Measurements from ENCODE around the gene SH3BP5.
A peak's percentile ranks its signal among the peaks of the same experiment; 100 is the strongest.

Gene SH3BP5

DNA sequence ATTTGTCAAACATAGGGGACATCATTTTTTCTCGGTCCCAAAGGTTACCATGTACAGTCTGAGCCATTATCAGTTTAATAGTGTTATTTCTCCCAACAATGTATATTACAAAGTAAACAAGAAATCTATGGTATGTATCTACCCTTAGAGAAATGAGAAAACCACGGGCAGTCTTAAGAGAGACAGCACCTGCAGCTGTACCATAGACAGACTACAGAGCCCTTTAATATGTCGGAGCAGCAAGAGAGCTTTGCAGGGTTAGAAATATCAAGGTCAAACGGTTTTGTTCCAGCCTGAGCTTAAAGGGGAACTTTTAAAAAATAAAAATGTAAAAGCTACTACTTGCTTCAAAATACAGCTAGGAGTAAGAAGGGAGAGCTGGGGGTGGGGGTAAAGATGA lies 53.2 kb downstream of the SH3BP5 start:
- DNase-seq (ENCODE audit: low spot score), result no peak
- no peak for FAIRE-seq

DNA sequence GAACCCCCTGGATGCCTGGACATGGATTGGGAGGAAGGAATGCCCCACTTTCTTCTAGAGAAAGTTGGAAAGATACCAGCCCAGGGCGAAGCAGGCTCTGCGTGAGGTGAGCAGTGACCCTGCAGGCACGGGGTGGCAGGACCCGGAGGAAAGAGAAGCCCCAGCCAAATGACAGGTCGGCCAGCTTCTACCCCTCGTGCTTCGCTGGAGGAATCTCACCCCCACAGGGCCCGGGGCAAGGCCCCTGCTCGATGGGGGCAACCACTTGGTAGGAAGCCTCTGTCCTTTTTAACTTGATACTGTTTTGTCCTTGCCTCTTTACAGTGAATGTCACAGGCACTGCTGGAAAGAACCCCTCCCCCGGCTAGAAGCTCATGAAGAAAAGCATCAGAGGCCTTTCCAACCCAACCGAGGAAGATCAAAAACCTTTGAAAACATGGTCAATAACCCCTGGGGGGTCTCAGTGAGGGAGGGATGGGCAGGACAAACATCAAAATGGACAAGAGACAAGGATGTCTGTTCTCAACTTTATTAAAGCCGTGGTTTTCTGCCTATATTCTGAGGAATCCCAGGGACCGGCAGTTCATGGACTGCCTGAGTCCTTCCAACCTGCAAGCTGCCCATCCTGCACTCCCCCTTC lies 54.4 kb downstream of the SH3BP5 start:
- no peak for DNase-seq (ENCODE audit: low spot score)
- no peak for FAIRE-seq

DNA sequence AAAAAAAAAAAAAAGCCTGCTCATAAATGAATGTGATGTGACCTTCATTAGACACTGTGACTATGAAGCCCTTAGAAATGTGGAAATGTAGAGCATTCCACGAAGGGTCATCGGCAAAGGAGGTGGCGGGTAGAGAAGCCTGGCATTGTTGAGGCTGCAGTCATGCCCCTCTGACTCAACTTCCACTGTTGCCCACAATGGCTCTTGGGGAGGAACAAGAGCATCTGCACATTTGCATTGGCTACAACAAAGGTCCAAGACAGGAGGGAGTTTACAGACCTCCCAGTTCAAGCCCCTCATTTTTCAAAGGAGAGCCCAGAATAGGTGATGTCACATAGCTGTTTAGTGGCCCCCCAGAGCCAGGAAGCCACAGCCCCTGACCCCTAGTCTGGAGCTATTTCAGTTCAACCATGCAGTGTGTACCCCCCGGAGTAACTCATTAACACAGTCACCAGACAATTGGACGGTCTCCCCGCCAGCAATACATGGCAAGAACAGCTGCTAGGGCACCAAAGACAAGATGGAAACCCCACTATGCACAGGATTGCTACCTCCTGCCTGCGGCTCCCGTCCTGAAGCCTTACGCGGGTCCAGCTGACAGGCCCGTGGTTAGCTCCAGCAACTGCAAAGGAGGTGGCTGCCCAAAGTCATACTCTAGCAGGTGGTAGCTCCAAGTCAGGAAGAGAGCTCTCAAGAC lies 56.2 kb downstream of the SH3BP5 start:
- FAIRE-seq, result no peak
- no peak for DNase-seq (ENCODE audit: low spot score)

DNA sequence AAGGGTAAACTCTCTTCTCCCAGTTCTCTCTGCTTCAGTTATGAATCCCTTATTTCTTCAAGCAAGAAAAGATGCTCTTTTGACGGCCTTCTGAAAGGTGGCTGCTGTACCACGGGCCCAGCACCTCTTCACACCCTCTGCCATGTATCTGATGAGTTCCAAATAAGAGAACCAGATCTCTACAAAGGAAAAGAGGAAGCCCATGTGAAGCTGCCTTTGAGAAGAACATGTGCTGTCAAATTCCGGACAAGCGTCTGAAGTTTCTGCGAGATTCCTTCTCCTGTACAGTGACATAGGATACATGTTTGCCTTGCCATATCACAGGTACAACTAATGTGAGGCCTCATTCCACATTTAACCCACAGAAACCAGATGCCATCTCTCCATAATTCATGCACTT lies 59.2 kb downstream of the SH3BP5 start:
- DNase-seq (ENCODE audit: low spot score), result no peak
- FAIRE-seq, result no peak

DNA sequence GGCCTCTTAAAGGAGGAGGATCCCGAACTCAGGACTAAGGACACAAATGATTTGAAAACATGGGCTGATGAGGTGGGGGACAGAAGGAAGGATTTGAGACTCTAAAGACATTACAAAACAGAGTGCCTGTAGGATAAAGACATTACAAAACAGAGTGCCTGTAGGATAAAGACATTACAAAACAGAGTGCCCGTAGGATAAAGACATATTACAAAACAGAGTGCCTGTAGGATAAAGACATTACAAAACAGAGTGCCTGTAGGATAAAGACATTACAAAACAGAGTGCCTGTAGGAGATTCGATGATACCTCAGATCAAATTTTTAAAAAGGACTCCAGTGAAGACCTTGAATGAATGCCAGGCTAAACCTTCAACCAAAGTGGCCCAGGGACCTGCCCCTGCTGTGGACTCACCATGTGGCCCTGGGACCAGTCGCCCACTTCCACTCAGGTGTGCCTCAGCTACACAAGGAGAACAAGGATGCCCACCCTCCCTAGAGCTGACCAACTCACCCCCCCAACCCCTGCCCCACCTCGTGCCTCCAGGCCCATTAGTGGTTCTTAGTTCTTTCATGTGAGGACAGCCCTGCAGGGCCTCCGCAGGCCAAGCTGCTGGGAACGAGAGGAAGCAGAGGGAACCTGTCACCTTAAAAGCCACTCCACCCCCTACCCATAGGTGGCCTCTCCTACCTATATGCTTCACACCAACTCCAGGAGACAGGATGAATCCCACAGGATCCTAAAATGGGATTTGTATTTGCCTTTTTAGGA lies 59.8 kb downstream of the SH3BP5 start:
- FAIRE-seq, result no peak
- no peak for DNase-seq (ENCODE audit: low spot score)

DNA sequence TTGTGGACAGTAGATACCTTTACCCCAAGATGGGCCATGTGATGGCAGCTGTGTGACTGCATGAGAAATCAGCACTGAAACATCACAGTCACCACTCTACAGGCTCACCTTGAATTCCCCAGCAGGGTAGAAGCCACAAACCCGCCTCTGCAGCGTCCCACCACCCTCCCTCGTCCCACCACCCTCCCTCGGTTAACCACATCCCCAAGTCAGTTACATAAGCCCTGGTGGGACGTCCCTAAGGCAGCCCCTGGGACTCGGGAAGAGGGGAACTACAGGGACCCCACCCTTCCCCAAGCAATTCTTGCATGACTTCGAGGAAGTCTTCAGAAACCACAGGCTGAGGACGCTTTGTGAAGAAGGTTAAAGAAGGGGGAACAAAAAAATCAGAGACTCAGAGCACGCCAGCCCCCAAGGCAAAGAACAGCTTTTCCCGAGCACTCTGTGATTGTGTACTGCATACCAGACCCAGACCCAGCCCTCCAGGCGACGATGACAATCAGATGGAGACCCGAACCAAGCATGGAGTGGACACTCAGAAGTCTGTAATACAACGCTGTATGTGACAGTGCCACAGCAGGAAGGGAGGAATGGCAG lies 60.5 kb downstream of the SH3BP5 start:
- FAIRE-seq (no peak), DNase-seq (ENCODE audit: low spot score) (no peak)

DNA sequence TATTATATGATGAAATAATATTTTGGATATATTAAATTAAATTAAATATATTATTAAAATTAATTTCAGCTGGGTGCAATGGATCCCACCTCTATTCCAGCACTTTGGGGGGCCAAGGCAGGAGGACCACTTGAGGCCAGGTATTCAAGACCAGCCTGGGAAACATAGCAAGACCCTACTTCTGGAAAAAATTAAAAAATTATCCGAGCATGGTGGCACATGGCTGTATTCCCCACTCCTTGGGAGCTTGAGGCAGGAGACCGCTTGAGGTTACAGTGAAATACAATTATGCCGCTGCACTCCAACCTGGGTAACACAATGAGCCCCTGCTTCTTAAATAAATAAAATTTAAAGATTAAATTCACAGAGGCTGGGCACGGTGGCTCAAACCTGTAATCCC lies 61.4 kb downstream of the SH3BP5 start:
- no peak for DNase-seq (ENCODE audit: low spot score)
- FAIRE-seq, result no peak

DNA sequence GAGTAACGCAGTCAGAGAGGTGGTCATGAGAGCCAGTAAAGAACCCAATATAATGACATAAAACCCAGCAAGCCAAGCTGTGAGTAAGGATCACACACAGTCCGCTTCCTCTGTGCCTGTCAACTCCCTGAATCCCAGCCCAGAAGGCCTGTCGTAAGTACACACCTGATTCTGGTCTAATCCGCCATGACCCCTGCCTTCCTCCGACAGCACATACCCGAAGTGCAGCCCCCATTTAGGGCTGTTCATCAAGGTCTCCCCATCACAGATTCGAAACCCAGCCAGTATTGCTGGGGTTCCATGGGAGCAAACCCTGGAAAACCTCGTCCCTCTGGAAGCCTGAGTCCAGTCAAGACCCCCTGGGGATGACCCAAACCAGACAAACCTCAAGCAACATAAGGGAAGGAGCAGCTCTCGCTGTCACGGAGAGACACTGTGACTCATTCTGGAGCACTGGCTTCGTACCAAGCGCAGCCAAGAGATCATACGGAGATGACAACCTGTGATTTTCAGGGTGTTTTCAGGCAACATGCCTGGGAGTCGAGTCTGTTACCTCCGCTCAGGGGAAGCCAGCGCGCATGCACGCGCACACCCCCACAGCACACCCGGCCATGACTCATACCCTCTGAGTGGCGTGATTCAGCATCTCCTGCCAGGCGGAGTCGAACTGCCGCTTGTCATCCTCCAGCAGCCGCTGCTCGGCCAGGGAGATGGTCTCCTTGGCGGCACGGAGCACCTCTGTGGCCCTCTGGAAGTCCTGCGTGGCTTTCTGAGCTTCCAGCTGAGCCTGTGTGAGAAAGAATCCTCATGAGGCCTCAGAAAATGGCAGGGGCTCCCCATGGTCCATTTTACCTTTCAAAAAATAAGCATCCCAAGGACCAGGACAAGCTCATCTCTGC lies 63.0 kb downstream of the SH3BP5 start:
- DNase-seq (ENCODE audit: low spot score), result peak; percentile 98
- FAIRE-seq, result peak; percentile 72

DNA sequence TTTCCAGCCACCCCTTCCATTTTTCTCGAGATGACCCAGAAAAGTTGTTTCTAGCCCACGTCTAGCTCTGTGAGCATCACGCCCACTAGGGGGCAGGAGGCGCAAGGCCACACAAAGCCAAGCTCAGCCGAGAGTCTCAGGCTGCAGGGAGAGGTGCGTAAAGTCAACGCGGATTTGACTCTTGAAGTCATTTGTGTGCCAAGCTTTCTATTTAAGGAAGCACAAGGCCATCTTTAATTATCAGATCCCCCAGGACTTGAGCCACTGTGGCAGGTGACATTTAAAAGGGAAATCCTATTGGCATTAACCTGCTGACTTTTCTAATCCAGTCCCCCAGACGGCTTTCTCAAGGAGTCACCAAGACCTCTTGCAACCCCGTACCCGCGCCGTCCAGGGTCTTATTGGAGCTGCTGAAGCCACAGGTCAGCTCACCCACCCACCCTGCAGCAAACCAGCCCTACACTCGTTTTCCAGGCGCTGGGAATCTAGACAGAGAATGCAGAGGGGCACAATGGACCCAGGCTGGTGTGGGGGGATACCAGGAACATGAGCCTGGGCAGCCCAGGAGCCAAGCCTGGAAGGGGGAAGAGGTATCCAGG lies 64.3 kb downstream of the SH3BP5 start:
- FAIRE-seq (no peak), DNase-seq (ENCODE audit: low spot score) (peak; percentile 80)

DNA sequence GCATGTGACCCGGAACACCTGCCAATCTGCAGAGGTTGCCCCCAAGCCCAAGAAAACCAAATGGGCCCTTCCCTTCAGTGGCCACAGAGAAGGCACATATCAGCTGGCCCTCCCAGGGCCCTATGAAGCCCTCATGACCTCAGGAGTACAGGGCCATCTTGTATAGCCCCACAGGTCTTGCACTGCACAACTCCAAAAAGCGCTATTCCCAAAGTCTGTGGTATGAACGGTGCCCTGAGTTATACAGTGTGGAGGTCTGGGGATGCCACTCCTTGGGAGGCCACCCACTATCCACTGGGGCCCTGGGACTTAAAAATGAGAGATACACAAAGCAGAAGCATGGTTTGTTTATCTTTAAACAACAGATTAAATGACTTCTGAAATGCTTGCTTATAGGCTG lies 64.9 kb downstream of the SH3BP5 start:
- FAIRE-seq, result no peak
- DNase-seq (ENCODE audit: low spot score), result no peak

DNA sequence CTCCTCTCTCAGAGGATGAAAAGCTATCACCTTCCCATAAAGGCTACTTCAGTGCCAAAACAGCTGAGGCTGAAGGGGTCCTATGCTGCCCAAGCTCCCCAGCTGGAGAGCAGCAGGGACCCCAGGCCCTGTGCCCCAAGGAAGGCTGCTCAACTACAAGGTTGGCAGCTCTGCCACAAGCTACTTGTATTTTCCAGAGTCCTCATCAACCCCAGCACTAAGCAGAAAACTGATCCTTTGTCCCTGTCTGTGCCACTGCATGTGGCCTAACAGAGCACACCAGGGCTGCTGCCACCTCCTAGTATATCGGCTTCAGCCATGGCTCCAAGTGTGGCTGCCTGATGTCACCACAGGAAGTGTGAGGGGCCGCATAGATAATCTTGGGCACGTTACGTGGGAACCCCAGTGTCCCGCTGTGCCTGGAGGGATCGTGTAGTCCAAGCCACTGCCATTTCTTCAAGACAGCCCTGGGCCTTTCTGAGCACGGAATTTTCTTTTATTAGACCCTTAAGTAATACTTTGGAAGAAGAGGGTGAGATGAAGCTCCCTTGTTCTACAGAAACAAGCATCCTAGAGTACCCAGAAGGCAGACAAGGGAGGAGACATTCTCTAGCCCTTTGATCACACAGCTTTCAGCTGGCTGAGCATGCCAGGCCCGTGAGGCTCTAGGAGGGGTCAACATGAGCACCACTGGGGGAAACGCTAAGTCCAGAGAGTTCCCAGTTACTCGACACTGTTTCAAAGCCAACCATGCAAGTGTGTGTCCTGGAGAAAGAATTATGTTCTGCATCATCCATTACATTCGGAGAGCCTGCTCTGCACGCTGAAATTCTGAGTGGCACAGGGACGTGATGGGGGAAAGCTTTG lies 65.6 kb downstream of the SH3BP5 start:
- DNase-seq (ENCODE audit: low spot score), result no peak
- no peak for FAIRE-seq

DNA sequence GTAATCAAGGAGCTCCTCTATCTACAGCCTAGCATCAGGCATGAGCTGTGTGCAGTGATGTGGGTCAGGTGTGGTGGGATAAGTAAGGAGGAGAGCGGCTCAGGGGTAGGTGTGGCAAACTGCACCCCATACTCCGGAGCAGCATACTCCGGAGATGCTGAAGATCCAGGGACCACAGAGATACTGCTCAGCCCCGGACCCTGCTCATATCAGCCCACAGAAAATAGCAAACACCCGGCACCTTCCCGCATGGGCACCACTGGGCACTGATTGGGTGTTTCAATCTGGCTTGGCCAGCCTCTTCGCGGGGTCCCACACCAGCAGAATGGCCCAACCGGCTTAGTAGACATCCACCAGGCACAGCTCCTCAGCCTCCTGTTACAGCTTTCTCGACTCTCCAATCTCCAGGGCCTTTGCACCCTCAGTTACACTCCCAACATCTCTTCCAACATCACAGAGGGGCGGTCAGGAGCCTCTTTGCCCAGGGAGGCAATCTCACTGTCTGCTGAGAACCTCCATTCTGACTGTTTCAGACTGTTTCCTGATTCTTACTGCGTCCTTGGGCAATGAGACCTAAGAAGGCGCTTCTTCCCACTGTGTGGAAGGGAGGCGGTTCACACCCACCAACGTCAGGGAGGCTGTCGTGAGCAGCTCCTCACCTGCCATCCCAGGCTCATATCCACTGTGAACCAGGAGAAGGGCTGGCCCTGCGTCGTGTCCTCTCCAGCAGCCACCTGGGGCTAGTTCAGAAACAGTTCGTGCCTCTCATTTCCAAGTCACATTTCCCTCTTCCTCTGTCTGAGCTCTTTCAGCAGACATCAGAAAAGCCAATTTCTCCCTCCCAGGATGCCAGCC lies 66.5 kb downstream of the SH3BP5 start:
- DNase-seq (ENCODE audit: low spot score), result no peak
- no peak for FAIRE-seq

DNA sequence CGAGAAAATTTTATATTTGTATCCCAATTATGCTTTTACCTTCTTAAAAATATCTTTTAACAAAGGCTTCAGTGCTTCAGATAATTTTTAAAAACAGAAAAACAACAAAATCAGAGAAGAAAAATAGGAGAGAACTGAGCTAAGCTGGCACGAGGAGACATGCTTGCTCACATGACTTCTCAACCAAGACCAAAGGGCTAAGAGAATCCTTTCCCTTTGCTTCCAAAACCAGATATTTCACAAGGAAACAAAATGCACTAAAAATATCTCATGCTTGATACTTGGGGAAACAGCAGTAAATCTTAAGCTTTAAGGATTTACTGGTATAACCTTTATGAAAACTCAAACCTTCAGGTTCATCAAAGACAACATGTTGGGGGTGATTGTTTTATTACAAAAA lies 67.9 kb downstream of the SH3BP5 start:
- FAIRE-seq (no peak), DNase-seq (ENCODE audit: low spot score) (no peak)

DNA sequence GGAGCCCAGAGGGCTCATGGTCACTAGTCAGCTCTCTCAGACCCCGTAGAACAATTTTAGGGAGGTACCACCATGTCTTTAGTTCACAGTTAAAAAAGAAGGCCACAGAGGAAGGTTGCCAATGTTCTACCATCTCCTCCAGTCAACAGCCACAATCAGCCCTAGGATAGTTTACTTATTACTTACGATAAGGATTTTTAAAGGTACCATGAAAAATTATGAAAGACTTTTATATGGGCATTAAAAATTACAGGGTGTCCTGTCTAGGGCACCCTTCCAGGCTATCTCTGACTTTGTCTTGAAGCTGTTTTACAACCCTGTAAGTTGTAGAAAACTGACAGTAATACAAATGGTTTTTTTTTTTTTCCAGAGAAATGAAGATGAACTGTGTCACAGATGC lies 68.5 kb downstream of the SH3BP5 start:
- no peak for FAIRE-seq

DNA sequence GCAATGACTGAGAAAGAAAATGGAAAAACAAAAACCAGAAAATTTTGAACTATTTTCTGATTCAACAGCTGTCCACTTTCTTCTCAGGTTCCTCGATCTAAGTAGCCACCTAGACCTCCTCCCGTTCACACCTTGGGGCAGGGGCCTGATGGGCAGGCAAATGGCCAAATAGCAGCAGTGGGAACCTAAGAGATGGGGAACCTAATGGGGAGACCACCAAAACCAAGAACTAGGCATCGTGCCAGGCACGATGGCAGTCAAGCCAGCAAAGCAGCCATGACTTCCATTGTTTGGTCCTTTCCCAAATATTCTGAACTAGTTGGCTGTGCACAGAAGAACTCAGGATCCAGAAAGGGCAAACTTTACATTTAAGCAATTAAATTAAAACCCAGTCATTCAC lies 69.3 kb downstream of the SH3BP5 start:
- no peak for DNase-seq (ENCODE audit: low spot score)
- no peak for FAIRE-seq

More for the DNA sequence above, 68.5 kb downstream of the SH3BP5 start:
- no peak for DNase-seq (ENCODE audit: low spot score)

DNA sequence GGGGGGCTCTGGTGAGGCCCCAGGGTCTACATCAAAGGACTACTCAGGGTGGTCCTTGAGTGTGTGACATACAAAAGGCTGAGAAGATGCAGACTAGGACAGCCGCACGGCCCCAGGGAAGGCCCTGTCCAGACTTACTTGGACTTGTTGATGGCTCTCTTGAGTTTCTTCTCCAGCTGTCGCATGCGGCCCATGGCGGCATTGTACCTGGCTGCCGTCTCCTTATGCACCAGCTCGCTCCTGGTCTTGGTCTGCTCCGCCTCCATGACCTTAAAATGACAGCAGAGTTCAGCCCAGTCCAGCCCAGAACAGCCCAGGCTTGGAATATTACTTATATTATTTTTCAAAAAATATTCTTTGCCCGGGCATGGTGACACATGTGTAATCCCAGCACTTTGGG lies 70.4 kb downstream of the SH3BP5 start:
- no peak for FAIRE-seq
- DNase-seq (ENCODE audit: low spot score), result no peak

DNA sequence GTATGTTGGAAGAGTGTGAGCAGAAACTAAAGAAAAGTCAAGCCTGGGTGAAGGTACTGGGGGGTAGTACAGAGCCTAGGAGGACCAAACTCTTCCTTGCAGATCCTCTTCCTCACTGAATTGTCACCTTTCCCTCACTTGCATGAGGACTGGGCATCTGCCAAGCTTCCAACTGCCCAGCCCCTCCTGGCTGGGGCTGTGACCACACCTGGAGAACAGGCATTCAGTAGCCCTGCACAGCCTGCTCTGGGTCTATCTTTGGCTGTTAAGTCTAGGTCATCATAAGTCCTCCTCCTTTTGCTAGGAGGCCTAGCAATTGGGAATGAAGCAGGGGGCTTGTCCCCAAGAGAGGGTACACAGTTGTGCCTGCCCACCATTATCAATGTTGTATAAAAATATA lies 71.1 kb downstream of the SH3BP5 start:
- DNase-seq (ENCODE audit: low spot score) (no peak), FAIRE-seq (no peak)

DNA sequence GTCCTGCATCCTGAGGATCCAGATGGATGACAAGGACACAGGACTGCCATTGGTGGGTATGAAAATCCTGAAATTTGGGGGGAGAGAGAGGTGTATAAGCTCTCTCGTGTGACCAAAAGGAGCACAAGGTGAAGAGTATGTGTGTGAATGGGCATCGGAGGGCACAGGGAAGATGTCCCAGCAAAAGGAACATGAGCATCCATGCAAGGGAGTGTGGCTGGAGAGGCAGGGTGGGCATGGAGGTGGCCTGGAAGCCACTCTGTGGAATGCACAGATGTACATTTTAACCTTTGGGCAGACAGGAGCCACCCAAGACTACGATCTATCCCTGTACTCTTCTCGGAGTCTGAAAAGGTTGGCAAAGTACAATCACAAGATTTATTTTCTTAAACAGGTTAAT lies 71.9 kb downstream of the SH3BP5 start:
- FAIRE-seq, result no peak
- no peak for DNase-seq (ENCODE audit: low spot score)

DNA sequence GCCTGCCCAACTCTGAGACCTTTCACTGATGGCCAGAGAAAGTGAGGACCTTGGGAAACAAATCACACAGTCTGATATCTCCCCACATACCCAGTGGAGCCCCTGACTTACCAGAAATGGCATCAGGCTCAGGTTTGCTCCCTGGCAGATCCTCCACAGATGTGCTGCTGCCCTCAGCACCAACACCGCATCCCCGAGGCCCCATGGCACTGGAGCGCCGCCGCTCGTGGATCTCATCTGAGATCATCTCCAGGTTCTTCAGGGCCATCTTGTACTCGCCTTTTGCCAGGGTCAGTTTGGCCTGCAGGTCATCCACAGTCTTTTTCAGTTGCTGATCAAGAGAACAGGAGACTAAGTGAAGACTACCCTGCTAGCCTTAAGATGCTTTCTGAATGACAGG lies 73.7 kb downstream of the SH3BP5 start:
- DNase-seq (ENCODE audit: low spot score) (no peak), FAIRE-seq (no peak)
